Right lobe of liver (tissue), 6 donors: ENCODE data around the gene FNTB. TPM values are rescaled to one million over a fixed set of nuclear protein-coding genes. Genes with fewer than 3 reads are reported as not detected.

Experiments
- ATAC-seq, 4 donors: fragments of 200-7000 bp; cut with Tn5 transposase; one replicate each; pipeline ENCODE4 v1.9.1; 2020; ENCODE audit warnings: mild to moderate bottlenecking in 4 of 4, moderate library complexity in 4 of 4
- DNase-seq, 3 donors: peaks; one replicate each; pipeline ENCODE4 v3.0.0-alpha.2; 2020
- H3K27ac ChIP-seq, 3 donors: fragments of 200-600 bp; one replicate each; pipeline ENCODE4 v1.8.0; 2022
- H3K27me3 ChIP-seq, 2 donors: fragments of 200-600 bp; one replicate each; pipeline ENCODE4 v1.8.0; 2022
- H3K36me3 ChIP-seq, 4 donors: fragments of 200-600 bp; sonication (generic) in 1 of 4; one replicate each; pipeline versions ENCODE4 v1.5.1 to v1.8.0; 2017 to 2022; ENCODE audit warnings: control low read depth in 1 of 4
- H3K4me1 ChIP-seq, 4 donors: fragments of 200-600 bp; sonication (generic) in 1 of 4; one replicate each; pipeline versions ENCODE4 v1.5.1 to v1.8.0; 2017 to 2022; ENCODE audit warnings: control low read depth in 1 of 4
- H3K4me3 ChIP-seq, 3 donors: fragments of 200-600 bp; one replicate each; pipeline ENCODE4 v1.8.0; 2022
- H3K9me3 ChIP-seq, 4 donors: fragments of 200-600 bp; sonication (generic) in 1 of 4; one replicate each; pipeline versions ENCODE4 v1.5.1 to v1.8.0; 2017 to 2022; ENCODE audit warnings: control low read depth in 1 of 4
- CTCF ChIP-seq, 4 donors: fragments of 200-600 bp in 3 of 4; fragments of 450-650 bp in 1 of 4; IDR thresholded peaks; one replicate each; pipeline versions ENCODE4 v1.5.1 to v1.8.0; 2016 to 2022; ENCODE audit warnings: antibody characterized with exemption in 4 of 4, mild to moderate bottlenecking in 2 of 4
- POLR2A ChIP-seq: fragments of 450-650 bp; IDR thresholded peaks from one replicate; pipeline ENCODE4 v1.6.1; 2017; ENCODE audit warnings: antibody characterized with exemption, mild to moderate bottlenecking
- WGBS: methylation state at CpG from one replicate; pipeline ENCODE4 v1.1.6; 2018; ENCODE audit warnings: low coverage, low lambda C conversion rate; ENCODE audit not compliant: insufficient coverage; ENCODE audit errors: missing lambda C conversion rate; 5-methylcytosine and 5-hydroxymethylcytosine counted together
- intact Hi-C, 2 donors: fragments of 100-400 bp; cut with DNase I; formaldehyde crosslinking; loops; one replicate each; pipeline versions ENCODE4 v1.11.2 to v1.14.1; 2022
- total RNA-seq, 6 experiments: library from RNA; depleted of rRNA in 2 of 6; stranded (reverse); fragments of >200 nt in 2 of 6; fragmentation: NEBNext Ultra II Directional in 3 of 6; extraction: Animal tissue kit (Norgen Biotek cat#: 25700) in 3 of 6; gene quantifications; one replicate each; pipeline versions ENCODE4 v1.1.0 to v1.2.4, GENCODE V29; 2016 to 2023
- donor health status: DM: no; HTN: yes; CAD: no.
- donor health status: DM: no; HTN: no; CAD: no.
- donor health status: DM: no; HTN: no; CAD: no.
- donor health status: DM: no; HTN: yes; CAD: no.
- donor health status: DM: no; HTN: yes; CAD: no.

FNTB gene
- total RNA-seq, 6 experiments from 2014 or later: 6.1 to 19.2 (median 9.0) TPM

- no peak overlapping the region for H3K27ac ChIP-seq
- H3K4me1 ChIP-seq: peaks cover 0 to 36% (median 3%) of the 10 kb centered on the region in 4 donors
- H3K36me3 ChIP-seq: no peaks in the 10 kb centered on the region
- TF ChIP-seq POLR2A: no peak
- no peak for TF ChIP-seq CTCF (IDR thresholded peaks at IDR 0.05)
- ATAC-seq (no peak), DNase-seq (no peak)
- 96% methylated on average over 2 of the region's 2 CpGs for WGBS
- no peaks in the 10 kb centered on the region for H3K27me3 ChIP-seq
- no peaks in the 10 kb centered on the region for H3K9me3 ChIP-seq
- H3K4me3 ChIP-seq: no peak overlapping the region
- intact Hi-C loops: no loop called here
Measured at GRCh38 chr14:64994540-64994939, 7.8 kb downstream of the FNTB start.

GRCh38 chr14:64995291-64995690 is 8.6 kb downstream of the FNTB start:
- Histone ChIP-seq H3K36me3 (no peaks in the 10 kb centered on the region), H3K27ac (no peak overlapping the region), H3K27me3 (no peaks in the 10 kb centered on the region), H3K4me1 (peaks cover 0 to 31% (median 2%) of the 10 kb centered on the region in 4 donors), H3K4me3 (no peak overlapping the region), H3K9me3 (no peaks in the 10 kb centered on the region)
- intact Hi-C loops: no loop called here
- TF ChIP-seq CTCF (IDR thresholded peaks at IDR 0.05) (no peak), POLR2A (no peak)
- no peak for DNase-seq
- no peak for ATAC-seq
- 90% methylated on average over 3 of the region's 3 CpGs for WGBS

GRCh38 chr14:64997108-64997794 is 10.6 kb downstream of the FNTB start:
- no peaks in the 10 kb centered on the region for H3K9me3 ChIP-seq
- TF ChIP-seq CTCF (IDR thresholded peaks at IDR 0.05): no peak
- TF ChIP-seq POLR2A: no peak
- H3K4me1 ChIP-seq: peaks cover 0 to 17% (median 0%) of the 10 kb centered on the region in 4 donors
- H3K27ac ChIP-seq: no peak overlapping the region
- H3K4me3 ChIP-seq: no peak overlapping the region
- H3K36me3 ChIP-seq: no peaks in the 10 kb centered on the region
- 78% methylated on average over 7 of the region's 7 CpGs for WGBS
- DNase-seq (no peak), ATAC-seq (no peak)
- intact Hi-C loops: no loop called here
- H3K27me3 ChIP-seq: no peaks in the 10 kb centered on the region

- intact Hi-C loops: no loop called here
- Histone ChIP-seq H3K27me3 (no peaks in the 10 kb centered on the region), H3K36me3 (no peaks in the 10 kb centered on the region), H3K27ac (no peak overlapping the region), H3K4me3 (no peak overlapping the region), H3K4me1 (peaks cover 0 to 7% (median 0%) of the 10 kb centered on the region in 4 donors), H3K9me3 (no peaks in the 10 kb centered on the region)
- no peak for TF ChIP-seq CTCF (IDR thresholded peaks at IDR 0.05)
- ATAC-seq: no peak
- DNase-seq: no peak
Measured at GRCh38 chr14:64998455-64998931, 11.8 kb downstream of the FNTB start.
